Astrocyte (in vitro differentiated cells and primary cell): ENCODE results near the gene MAP3K21. TPM values are rescaled to one million over a fixed set of nuclear protein-coding genes. Genes with fewer than 3 reads are reported as not detected.

Experiments used
- DNase-seq: peaks from one replicate; pipeline ENCODE4 v3.0.0-alpha.2; 2010; ENCODE audit warnings: low read depth
- FAIRE-seq: peaks from 2 replicates; lab custom pipeline; 2011; peaks lifted over from hg19 to GRCh38; lab: Jason Lieb, UNC
- H2AFZ ChIP-seq: 2 replicates; pipeline ENCODE4 v1.6.0; 2012; ENCODE audit warnings: low read depth, low read length, inconsistent platforms
- H3K27ac ChIP-seq: 2 replicates; pipeline ENCODE4 v1.5.1; 2011; ENCODE audit warnings: low read depth, low read length, inconsistent platforms
- H3K27me3 ChIP-seq: 2 replicates; pipeline ENCODE4 v1.6.0; 2011; ENCODE audit warnings: low read length, inconsistent platforms; ENCODE audit not compliant: insufficient read depth
- H3K36me3 ChIP-seq: 2 replicates; pipeline ENCODE4 v1.5.1; 2011; ENCODE audit warnings: low read length, inconsistent platforms; ENCODE audit not compliant: insufficient read depth
- H3K4me1 ChIP-seq: 2 replicates; pipeline ENCODE4 v1.5.1; 2011; ENCODE audit warnings: low read length, inconsistent platforms; ENCODE audit not compliant: insufficient read depth
- H3K4me2 ChIP-seq: 2 replicates; pipeline ENCODE4 v1.6.0; 2012; ENCODE audit warnings: low read length, inconsistent platforms
- H3K4me3 ChIP-seq: 2 replicates; pipeline ENCODE4 v1.5.1; 2011; ENCODE audit warnings: low read depth, mild to moderate bottlenecking, low read length, inconsistent platforms; ENCODE audit not compliant: insufficient read depth
- H3K79me2 ChIP-seq: 2 replicates; pipeline ENCODE4 v1.6.0; 2012; ENCODE audit warnings: mild to moderate bottlenecking, low read length, inconsistent platforms; ENCODE audit not compliant: insufficient read depth
- H3K9ac ChIP-seq: 2 replicates; pipeline ENCODE4 v1.6.0; 2012; ENCODE audit warnings: mild to moderate bottlenecking, low read length, inconsistent platforms
- H3K9me3 ChIP-seq: 2 replicates; pipeline ENCODE4 v1.5.1; 2012; ENCODE audit warnings: low read depth, mild to moderate bottlenecking, low read length, inconsistent platforms; ENCODE audit not compliant: insufficient read depth
- H4K20me1 ChIP-seq: 2 replicates; pipeline ENCODE4 v1.6.0; 2012; ENCODE audit warnings: low read length, inconsistent platforms; ENCODE audit not compliant: insufficient read depth
- H3K27ac Mint-ChIP-seq: one replicate; pipeline ENCODE4 v1.8.0; 2021; ENCODE audit warnings: mild to moderate bottlenecking, mixed read lengths; ENCODE audit not compliant: unreplicated experiment
- H3K27me3 Mint-ChIP-seq: one replicate; pipeline ENCODE4 v1.8.0; 2021; ENCODE audit warnings: low read depth, mixed read lengths; ENCODE audit not compliant: unreplicated experiment
- H3K36me3 Mint-ChIP-seq: one replicate; pipeline ENCODE4 v1.8.0; 2021; ENCODE audit warnings: low read depth, mixed read lengths; ENCODE audit not compliant: unreplicated experiment
- H3K4me1 Mint-ChIP-seq: one replicate; pipeline ENCODE4 v1.8.0; 2021; ENCODE audit warnings: low read depth, mixed read lengths; ENCODE audit not compliant: unreplicated experiment
- H3K4me3 Mint-ChIP-seq: one replicate; pipeline ENCODE4 v1.8.0; 2021; ENCODE audit warnings: mild to moderate bottlenecking, moderate library complexity, mixed read lengths; ENCODE audit not compliant: unreplicated experiment
- H3K9me3 Mint-ChIP-seq: one replicate; pipeline ENCODE4 v1.8.0; 2021; ENCODE audit warnings: mild to moderate bottlenecking, mixed read lengths; ENCODE audit not compliant: unreplicated experiment
- CTCF ChIP-seq: IDR thresholded peaks from 2 replicates; pipeline ENCODE4 v1.5.1; 2011; ENCODE audit warnings: low read depth, mild to moderate bottlenecking, inconsistent platforms, low read length, moderate library complexity; ENCODE audit not compliant: insufficient read depth
- EZH2 ChIP-seq: IDR thresholded peaks from 2 replicates; pipeline ENCODE4 v1.6.1; 2012; ENCODE audit warnings: mild to moderate bottlenecking, low read length, inconsistent platforms; ENCODE audit not compliant: insufficient read depth
- total RNA-seq: library from RNA; stranded (reverse); gene quantifications from 2 replicates; pipeline ENCODE4 v1.2.1, GENCODE V29; 2021

The MAP3K21 gene
- total RNA-seq, 1 donor from 2014 or later = 2.5 TPM

- no peaks in the 10 kb centered on the region for H4K20me1 ChIP-seq
- H3K9ac ChIP-seq = no peak overlapping the region
- no peaks in the 10 kb centered on the region for H3K36me3 Mint-ChIP-seq
- H3K79me2 ChIP-seq = no peaks in the 10 kb centered on the region
- no peak overlapping the region for H3K27ac Mint-ChIP-seq
- no peak overlapping the region for H3K27ac ChIP-seq
- no peaks in the 10 kb centered on the region for H3K27me3 ChIP-seq
- FAIRE-seq (no peak), DNase-seq (no peak)
- no peaks in the 10 kb centered on the region for H3K4me1 Mint-ChIP-seq
- no peak overlapping the region for H3K4me3 ChIP-seq
- TF ChIP-seq EZH2 (no peak), CTCF (no peak)
- H3K9me3 Mint-ChIP-seq = no peaks in the 10 kb centered on the region
- H3K4me2 ChIP-seq = no peak overlapping the region
- H3K36me3 ChIP-seq = no peaks in the 10 kb centered on the region
- H2AFZ ChIP-seq = no peak overlapping the region
- H3K4me3 Mint-ChIP-seq = no peak overlapping the region
- H3K4me1 ChIP-seq = no peaks in the 10 kb centered on the region
- H3K27me3 Mint-ChIP-seq = peaks cover 4% of the 10 kb centered on the region
- H3K9me3 ChIP-seq = no peaks in the 10 kb centered on the region
Measured at GRCh38 chr1:233315718-233316301, 11.7 kb upstream of the MAP3K21 start.

GRCh38 chr1:233316473-233316872, 11.1 kb upstream of the MAP3K21 start:
- TF ChIP-seq EZH2 (no peak), CTCF (no peak)
- H3K27me3 ChIP-seq = no peaks in the 10 kb centered on the region
- H3K4me2 ChIP-seq = no peak overlapping the region
- H3K4me3 ChIP-seq = no peak overlapping the region
- H3K4me1 ChIP-seq = no peaks in the 10 kb centered on the region
- H3K27ac Mint-ChIP-seq = no peak overlapping the region
- no peaks in the 10 kb centered on the region for H3K36me3 ChIP-seq
- H3K9ac ChIP-seq = no peak overlapping the region
- no peaks in the 10 kb centered on the region for H3K4me1 Mint-ChIP-seq
- H3K4me3 Mint-ChIP-seq = no peak overlapping the region
- DNase-seq (no peak), FAIRE-seq (no peak)
- H3K79me2 ChIP-seq = no peaks in the 10 kb centered on the region
- no peaks in the 10 kb centered on the region for H3K36me3 Mint-ChIP-seq
- H3K27me3 Mint-ChIP-seq = peaks cover 4% of the 10 kb centered on the region
- no peaks in the 10 kb centered on the region for H4K20me1 ChIP-seq
- no peak overlapping the region for H2AFZ ChIP-seq
- no peaks in the 10 kb centered on the region for H3K9me3 ChIP-seq
- H3K9me3 Mint-ChIP-seq = no peaks in the 10 kb centered on the region
- H3K27ac ChIP-seq = no peak overlapping the region

GRCh38 chr1:233319272-233319671, 8.3 kb upstream of the MAP3K21 start:
- H3K27me3 Mint-ChIP-seq = peaks cover 4% of the 10 kb centered on the region
- Histone ChIP-seq H3K9ac (no peak overlapping the region), H3K4me1 (no peaks in the 10 kb centered on the region), H3K79me2 (no peaks in the 10 kb centered on the region), H3K27me3 (peaks cover 5% of the 10 kb centered on the region), H2AFZ (no peak overlapping the region), H3K4me2 (no peak overlapping the region), H3K9me3 (no peaks in the 10 kb centered on the region), H4K20me1 (no peaks in the 10 kb centered on the region), H3K4me3 (no peak overlapping the region), H3K27ac (no peak overlapping the region), H3K36me3 (no peaks in the 10 kb centered on the region)
- no peaks in the 10 kb centered on the region for H3K9me3 Mint-ChIP-seq
- FAIRE-seq (no peak), DNase-seq (no peak)
- no peaks in the 10 kb centered on the region for H3K36me3 Mint-ChIP-seq
- H3K4me1 Mint-ChIP-seq = no peaks in the 10 kb centered on the region
- TF ChIP-seq EZH2 = no peak
- TF ChIP-seq CTCF = no peak
- H3K27ac Mint-ChIP-seq = no peak overlapping the region
- no peak overlapping the region for H3K4me3 Mint-ChIP-seq
